ENCODE data around the gene HEXIM1.

HEXIM1 gene

GRCh38 chr17:45148183-45149036, at the start of gene HEXIM1:
HEXIM1 (plus strand) TSS chr17:45148475; CDS start chr17:45149191, 716 bp downstream.
- DNase-seq (ENCODE audit: low read depth) = peak; percentile 100
- TF ChIP-seq, protein P1, sequence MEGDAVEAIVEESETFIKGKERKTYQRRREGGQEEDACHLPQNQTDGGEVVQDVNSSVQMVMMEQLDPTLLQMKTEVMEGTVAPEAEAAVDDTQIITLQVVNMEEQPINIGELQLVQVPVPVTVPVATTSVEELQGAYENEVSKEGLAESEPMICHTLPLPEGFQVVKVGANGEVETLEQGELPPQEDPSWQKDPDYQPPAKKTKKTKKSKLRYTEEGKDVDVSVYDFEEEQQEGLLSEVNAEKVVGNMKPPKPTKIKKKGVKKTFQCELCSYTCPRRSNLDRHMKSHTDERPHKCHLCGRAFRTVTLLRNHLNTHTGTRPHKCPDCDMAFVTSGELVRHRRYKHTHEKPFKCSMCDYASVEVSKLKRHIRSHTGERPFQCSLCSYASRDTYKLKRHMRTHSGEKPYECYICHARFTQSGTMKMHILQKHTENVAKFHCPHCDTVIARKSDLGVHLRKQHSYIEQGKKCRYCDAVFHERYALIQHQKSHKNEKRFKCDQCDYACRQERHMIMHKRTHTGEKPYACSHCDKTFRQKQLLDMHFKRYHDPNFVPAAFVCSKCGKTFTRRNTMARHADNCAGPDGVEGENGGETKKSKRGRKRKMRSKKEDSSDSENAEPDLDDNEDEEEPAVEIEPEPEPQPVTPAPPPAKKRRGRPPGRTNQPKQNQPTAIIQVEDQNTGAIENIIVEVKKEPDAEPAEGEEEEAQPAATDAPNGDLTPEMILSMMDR (IDR thresholded peaks at IDR 0.05; ENCODE audit: low read length, missing control alignments) = no peak
- H3K4me3 ChIP-seq (replicated peaks; ENCODE audit: low read depth, low read length) = peak within 1 kb of the TSS; percentile 99

- H3K4me3 ChIP-seq (replicated peaks; ENCODE audit: low read depth, low read length) = no peak overlapping the region
- TF ChIP-seq, protein P1 (IDR thresholded peaks at IDR 0.05; ENCODE audit: low read length, missing control alignments) = peak; percentile 90
- DNase-seq (ENCODE audit: low read depth) = peak; percentile 82
Observed at GRCh38 chr17:45098869-45099616, 49.2 kb upstream of the HEXIM1 start.

DNA sequence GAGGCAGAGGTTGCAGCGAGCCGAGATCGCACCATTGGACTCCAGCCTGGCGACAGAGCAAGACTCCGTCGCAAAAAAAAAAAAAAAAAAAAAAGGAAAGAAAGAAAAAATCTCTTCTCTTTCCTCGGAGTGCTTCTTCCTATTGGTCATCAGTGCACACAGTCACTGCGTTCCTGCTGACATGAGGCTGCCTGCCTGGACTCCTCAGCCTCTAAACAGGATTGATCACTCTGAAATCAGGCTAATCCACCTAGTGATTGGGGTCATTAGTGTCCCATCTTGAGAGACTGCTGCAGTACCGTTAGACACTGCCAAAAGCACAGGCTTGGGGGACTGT, 46.8 kb upstream of the HEXIM1 start:
- H3K4me3 ChIP-seq (replicated peaks; ENCODE audit: low read depth, low read length) = no peak overlapping the region
- TF ChIP-seq, protein P1 (IDR thresholded peaks at IDR 0.05; ENCODE audit: low read length, missing control alignments) = no peak
- no peak for DNase-seq (ENCODE audit: low read depth)

GRCh38 chr17:45101883-45102811, 46.1 kb upstream of the HEXIM1 start:
- no peak for DNase-seq (ENCODE audit: low read depth)
- no peak overlapping the region for H3K4me3 ChIP-seq (replicated peaks; ENCODE audit: low read depth, low read length)
- TF ChIP-seq, protein P1 (IDR thresholded peaks at IDR 0.05; ENCODE audit: low read length, missing control alignments) = no peak

GRCh38 chr17:45102856-45103255, 45.4 kb upstream of the HEXIM1 start:
- TF ChIP-seq, protein P1 (IDR thresholded peaks at IDR 0.05; ENCODE audit: low read length, missing control alignments) = no peak
- DNase-seq (ENCODE audit: low read depth) = no peak
- H3K4me3 ChIP-seq (replicated peaks; ENCODE audit: low read depth, low read length) = no peak overlapping the region

- TF ChIP-seq, protein P1 (IDR thresholded peaks at IDR 0.05; ENCODE audit: low read length, missing control alignments) = no peak
- no peak for DNase-seq (ENCODE audit: low read depth)
- no peak overlapping the region for H3K4me3 ChIP-seq (replicated peaks; ENCODE audit: low read depth, low read length)
Observed at GRCh38 chr17:45103269-45103795, 44.9 kb upstream of the HEXIM1 start.

All from fibroblast of pulmonary artery (primary cell).